NCI-H2227 treated with DMSO at 0.1 percent for 48 hours (cell line): ENCODE results near the gene GPA33.
A peak's percentile ranks its signal among the peaks of the same experiment; 100 is the strongest.

Experiments used
- DNase-seq: peaks from one replicate; lab custom pipeline; 2025; lab: John Stamatoyannopoulos, UW

GPA33 gene

DNA sequence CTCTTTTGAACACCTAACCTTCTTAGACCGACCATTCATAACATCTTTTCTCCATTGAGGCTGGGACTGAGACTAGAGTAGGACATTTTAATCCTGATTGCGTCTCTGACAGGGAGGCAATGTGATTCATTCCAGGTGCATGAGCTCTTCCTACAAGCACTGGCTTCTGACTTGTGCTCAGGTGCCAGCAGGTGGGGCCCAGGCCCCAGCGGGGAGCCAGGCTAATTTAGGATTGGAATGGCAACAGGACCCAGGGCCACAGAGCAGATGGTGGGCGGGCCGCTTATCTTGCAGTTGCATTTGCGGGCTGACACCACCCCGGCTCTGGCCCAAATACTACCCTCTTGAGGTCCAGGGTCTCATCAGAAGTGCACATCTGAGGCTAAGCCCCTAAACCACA, 4.1 kb downstream of the GPA33 start:
- no peak for DNase-seq

DNA sequence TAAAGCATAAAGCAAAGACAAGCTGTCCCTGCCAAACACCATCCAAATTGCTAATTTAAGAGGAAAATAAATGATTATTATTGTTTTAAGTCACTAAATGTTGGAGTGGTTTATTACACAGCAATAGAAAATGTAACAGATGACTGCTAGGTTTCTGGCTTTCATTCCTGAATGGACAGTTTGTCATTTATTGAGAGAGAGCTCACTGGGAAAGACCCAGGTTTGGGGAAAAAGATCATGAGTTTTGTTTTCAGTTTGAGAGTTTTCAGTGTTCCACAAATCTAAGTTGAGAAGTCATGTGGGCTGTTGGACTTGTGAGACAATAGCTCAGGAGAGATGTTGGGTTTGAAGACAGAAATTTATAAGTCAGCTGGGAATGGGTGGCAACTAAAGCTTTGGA, 5.4 kb downstream of the GPA33 start:
- no peak for DNase-seq

DNA sequence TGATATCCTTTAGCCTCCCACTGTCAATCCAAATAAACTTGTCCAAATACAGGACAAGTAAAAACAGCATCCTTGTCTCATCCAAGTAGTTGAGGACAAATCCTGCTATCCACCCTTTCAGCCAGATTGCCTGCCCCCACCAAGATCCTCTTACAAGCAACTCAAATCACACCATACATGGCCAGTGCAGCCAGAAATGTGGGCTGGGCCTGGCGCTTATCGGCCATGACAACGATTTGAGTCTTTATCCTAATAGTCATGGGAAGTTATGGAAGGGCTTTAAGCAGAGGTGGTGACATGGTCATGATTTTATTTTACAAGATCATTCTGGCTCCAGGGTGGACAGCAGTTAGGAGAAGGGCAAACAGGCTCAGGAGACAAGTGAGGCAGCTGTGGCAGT, 6.3 kb downstream of the GPA33 start:
- no peak for DNase-seq

DNA sequence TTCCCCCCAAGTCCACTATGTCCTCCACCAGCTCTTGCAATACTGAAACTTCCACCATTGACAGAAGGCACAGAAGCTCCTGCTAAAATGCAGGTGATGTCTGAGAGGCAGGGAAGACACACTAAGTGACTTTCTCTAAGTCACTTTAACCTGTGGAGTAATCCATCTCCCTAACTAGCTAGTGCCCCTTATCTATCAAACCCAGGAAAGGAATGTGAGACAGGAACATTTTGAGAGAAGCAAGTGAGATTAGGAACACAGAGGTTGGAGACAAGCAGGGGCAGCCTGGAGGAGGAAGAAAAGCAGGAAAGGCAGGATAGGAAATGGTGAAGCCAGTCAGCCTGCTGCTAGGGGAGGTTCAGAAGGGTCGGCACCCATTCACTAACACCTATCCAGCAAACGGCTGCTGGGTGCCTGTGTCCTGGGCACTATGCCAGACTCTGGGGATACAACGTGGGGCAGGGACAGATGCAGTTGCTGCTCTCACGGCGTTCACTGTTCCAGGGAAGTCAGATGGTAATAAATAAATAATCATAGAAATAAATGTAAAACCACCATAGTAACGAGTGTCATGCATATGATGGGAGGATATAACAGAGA, 7.0 kb downstream of the GPA33 start:
- no peak for DNase-seq

DNA sequence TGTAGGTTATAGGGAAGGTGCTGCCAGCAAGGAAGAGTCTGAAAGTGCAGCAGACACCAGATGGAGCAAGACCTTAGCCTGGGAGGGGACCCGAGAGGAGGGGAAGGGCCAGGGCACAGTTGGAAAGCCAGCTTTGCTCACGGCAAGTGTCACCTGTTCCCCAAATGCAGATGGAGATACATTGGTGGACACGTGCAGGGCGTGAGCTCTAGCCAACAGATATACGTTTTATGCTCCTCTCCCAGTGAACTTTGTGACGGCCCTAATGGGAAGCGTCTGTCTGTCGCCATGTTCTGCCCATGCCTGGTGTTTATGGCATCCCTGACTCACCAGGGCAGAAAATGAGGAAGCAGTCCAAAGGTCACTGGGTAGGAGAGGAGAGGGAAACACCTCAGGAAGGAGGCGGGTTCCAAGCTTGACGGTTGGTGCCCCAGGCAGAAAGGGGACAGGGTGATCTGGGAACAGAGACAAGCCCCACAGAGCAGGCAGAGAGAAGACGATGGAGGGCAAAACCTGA, 7.6 kb downstream of the GPA33 start:
- DNase-seq: no peak

DNA sequence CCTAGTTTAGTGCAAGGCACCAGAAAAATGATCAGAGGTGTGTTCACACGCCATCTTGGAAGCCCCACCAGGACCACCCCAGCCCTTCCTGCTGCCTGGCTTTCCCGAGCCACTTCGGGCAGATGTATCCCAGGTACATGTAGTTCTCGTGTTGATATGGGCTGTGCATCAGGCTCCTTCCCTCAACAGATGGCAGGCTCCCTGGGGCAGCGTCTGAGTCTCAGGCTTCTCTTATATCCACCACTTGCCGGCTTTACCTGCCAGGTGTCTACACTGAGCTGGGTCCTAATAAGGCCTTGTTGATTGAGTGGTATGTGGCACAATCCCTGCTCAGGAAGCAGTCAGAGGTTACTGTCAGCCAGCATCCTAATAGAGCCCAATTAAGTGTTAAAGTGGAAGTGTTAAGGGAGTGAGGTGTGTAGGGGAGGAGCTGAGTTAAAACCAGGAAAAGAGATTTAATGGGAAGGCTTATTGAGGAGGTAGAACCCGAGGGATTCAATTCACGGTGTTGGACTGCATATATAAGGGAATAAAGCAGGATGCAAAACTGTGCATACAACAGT, 8.5 kb downstream of the GPA33 start:
- DNase-seq: no peak

DNA sequence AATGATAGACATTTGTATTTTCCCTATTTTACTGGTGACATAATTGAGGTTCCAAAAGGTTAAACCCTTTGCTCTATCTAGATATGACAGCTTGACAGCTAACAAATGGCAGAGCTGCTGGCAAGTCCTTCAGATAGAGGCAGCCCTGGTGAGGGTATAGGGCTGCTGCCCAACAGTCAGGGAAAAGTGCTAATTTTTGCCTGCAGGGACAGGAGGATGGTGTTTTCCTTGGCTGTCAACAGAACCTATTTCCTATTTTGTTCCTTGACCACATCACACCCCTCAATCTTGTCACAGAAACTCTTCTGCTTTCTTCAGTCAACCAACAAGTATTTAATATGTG, 12.3 kb downstream of the GPA33 start:
- DNase-seq: no peak

DNA sequence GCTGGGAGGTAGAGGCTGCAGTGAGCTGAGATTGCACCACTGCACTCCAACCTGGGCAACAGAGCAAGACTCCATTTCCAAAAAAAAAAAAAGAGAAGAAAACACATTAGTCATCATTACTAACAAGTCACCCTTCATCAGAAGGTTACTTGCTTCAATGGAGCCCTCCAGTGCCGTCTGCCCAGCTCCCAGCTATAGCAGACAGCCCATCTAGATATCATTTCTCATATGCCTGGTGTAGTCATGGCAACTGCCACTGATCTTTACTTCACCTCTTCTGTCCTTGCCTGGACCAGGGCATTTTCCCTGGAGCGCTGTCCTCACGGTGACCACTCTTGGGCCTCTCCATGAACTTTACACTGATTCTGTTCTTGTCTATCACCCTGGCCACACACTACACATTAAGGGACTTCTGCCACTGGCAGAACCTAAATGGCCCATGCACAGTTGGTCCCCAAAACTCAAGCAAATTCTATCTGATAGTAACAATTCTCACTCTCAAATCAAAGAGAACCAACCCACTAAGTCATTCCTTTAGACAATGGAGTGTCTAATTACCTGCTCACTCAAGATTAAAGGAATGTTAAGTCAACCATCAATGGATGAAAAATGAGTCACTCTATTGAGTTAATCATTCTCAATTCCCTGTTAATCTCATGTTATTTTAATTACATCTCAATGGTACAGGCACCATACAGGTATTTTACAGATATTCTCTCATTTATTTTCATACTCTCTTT, 12.9 kb downstream of the GPA33 start:
- DNase-seq: no peak

DNA sequence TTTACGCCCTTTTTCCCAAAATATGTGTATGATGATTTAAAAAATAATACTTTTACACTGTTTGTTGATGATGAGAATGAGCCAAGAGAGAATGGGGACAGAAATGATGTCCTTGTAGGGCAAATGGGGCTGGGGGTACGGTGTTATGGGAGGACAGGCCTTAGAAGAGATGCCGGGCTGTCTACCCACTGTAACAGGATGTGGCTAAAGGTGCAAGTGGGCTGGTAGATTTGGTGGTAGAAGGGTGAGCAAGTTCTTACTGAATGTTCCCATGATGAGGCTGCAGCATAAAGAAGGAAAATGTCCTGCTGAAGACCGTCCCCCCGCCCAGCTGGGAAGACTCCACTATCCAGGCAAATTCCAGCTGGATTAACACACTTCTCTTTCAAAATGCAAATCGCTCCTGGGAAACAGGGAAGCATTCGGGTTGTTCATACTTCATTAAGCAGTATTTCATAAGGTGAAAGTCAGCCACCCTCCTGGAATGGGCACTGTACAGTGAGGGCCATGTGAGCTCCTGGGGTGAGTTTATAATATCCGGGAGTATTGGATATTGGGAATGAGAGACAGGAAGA, 14.0 kb downstream of the GPA33 start:
- DNase-seq: no peak

DNA sequence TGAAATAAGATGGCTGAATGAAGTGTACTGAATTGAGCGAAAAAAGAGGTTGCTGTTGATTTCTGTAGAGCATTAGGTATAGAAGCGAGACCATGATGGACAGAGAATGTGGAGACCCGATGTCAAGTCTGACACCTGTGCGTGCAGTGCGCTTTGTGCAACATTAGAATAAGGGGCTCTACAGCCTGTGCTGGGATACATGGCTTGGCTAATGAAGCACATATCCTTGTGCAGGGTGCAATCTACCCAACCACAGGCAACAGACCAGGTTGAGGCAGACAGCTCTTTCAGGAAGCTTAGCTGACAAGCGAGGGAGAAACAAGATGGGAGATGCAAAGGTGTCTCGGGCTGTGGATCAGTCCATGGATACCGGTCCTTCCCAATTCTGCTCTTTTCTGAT, 18.9 kb downstream of the GPA33 start:
- DNase-seq: no peak

DNA sequence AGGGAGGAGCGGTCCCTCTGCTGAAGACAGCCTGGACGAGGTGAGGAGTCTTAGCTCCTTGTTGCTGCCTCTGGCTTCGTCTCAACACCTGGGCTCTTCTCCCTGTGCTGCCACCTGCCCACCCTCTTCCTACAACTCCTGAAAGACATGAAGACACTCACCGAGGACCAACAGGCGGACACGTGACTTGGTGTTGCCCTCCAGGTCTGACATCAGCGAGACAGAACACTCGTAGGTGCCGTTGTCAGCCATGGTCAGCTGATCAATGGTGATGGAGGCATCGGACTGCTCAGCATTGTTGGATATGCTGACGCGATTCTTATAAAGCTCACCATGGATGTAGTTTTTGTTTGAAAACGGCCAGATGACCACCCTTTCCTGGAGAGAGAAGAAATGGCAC, 21.4 kb downstream of the GPA33 start:
- DNase-seq: no peak

DNA sequence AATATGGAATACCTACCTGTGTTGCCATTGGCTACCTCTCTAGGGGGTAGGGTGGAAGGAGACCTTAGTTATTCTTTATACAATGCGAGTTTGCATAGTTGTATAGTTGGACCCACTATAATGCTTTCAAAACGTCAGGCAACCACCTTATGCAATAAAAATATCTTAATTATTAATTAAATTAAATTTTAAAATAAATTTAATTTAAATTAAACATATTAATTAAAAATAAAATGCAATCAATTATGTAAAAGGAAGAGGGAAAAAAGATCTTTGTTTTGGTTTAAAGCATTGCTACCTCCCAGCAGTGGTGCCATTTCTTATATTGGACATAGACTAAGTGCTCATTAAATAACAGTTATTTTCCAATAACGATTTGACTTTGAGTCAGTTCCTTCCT, 22.3 kb downstream of the GPA33 start:
- no peak for DNase-seq

DNA sequence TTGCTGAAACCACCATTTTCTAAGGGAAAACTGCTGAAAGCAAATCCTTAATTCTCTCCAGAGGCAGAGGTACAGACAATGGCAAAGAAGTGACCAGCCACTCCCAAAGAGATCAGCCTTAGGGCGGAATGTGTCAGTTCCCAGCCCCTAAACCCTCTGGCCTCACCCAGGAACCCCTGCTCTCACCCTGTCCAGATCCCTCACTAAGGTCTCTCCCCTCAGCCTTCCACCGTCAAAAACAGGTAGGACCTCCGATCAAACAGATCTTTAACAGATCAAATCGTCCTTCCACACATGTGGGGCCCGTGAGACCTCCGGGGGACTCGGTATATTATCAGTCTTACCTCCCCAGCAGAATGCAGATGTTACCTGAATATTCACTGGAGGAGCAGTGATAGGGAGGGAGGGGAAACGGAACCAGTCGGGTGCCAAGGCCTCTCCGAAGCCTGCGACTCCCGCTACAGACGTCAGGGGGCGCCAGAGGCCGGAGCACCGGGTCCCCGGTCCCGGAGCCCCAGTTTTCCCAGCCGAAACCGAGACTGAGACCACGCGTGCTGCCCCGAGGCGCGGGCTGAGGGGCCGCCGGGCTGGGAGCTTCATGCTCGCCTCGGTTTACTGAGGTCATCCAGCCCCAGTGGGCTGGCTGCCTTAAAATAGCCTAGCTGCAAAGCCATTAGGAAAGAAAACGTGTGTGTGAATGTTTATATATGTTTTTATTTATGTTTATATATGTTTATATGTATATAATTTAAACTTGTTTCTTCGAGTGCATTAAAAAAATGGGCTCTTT, 23.6 kb downstream of the GPA33 start:
- peak; percentile 72 for DNase-seq

DNA sequence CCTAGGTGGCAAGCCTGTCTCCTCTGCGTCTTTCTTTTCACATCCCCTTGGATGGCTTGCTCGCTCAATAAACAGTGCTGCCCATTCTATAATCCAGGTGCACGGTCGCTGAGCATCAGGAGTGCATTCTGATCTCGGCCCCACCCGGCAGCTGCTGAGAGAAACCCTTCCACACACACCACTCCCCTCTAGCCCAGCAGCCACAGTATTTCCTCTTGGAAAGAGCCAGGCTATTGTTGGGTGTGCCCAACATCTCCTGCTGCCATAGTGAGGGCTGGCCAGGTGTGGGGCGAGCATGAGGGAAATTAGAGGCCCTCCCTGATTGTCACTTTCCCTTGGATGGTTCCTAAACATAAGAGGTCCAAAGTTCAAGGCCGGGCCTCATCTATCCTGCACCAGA, 24.7 kb downstream of the GPA33 start:
- no peak for DNase-seq

DNA sequence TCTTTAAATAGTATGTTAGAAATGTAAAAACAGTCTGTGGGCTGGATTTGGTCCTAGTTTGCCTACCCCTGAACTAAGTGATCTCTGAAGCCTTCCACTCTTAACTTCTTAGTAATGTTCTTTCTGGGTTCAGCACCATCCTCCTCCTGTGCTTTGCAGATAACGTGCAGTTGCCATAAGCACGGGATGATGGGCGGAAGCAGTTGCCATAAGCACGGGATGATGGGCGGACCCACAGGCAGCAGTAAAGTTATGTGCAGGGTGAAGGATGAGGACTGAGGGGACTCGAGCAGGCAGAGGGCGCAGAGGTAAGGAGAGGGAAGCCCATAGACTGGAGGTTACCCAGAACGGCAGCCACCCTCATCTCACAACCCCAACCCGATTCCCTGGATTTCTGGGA, 25.6 kb downstream of the GPA33 start:
- DNase-seq: no peak

DNA sequence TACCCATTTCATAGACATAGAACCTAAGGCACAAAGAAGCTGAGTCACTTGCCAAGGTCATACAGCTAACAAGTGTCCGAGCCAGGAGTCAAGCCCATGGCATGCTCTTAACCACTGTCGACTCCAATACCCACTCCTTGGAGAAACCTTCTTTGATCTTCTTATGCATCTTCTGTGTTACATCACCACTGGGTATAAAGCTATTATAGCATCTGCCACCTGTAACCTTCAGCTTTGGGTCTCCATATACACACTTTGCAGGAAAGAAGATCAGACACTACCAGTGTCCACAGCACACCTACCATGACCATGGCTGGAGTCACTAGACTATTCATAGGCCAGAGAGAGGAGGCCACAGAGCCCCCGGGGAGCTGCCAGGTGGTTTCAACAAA, 29.1 kb downstream of the GPA33 start:
- no peak for DNase-seq

DNA sequence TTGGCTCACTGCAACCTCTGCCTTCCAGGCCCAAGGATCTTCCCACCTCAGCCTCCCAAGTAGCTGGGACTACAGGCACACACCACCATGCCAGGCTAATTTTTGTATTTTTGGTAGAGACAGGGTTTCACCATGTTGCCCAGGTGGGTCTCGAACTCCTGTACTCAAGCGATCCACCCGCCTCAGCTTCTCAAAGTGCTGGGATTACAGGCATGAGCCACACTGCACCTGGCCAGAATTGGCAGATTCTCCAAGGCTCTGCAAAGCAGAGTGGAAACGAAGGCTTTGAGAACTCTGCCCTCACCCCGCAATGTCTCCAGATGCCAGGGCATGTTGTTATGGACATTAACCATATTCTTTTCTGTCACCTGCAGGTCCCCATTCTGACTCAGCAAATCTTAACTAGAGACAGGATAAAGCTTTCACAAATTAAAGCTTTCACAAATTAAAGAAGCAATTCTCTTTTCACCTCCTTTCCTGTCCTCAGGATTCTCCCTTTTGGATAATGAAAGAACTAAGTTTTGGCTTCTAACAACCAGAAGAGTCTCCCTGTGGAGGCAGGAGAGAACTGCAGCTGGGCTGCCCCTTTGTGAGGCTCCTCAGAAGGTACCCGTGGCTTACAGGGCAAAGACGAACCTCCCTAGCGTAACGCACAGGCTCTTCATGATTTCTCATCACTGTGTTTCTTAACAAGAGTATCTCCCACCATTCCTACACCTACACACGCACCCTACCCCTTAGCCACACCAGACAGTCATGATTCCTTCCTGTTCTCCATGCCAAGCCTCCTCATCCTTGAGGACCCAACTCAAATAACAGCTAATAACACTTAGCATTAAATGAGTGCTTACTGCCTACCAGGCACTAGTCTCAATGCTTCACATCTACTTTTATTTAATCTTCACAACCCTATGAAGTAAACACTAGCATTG, 29.8 kb downstream of the GPA33 start:
- DNase-seq: no peak

DNA sequence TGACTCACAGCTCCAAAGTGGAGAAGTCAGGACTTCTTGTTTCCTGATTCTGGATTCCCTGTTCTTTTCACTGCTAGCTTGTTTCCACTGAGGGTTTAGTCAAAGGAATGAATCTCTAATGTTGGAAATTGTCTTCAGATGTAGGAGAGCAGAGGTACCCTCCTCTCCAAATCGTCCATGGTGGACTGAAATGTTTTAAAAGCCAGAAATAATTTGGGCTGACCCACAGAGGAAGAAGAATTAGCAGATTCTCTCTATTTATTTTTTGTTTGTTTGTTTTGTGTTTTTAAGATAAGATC, 30.4 kb downstream of the GPA33 start:
- no peak for DNase-seq

DNA sequence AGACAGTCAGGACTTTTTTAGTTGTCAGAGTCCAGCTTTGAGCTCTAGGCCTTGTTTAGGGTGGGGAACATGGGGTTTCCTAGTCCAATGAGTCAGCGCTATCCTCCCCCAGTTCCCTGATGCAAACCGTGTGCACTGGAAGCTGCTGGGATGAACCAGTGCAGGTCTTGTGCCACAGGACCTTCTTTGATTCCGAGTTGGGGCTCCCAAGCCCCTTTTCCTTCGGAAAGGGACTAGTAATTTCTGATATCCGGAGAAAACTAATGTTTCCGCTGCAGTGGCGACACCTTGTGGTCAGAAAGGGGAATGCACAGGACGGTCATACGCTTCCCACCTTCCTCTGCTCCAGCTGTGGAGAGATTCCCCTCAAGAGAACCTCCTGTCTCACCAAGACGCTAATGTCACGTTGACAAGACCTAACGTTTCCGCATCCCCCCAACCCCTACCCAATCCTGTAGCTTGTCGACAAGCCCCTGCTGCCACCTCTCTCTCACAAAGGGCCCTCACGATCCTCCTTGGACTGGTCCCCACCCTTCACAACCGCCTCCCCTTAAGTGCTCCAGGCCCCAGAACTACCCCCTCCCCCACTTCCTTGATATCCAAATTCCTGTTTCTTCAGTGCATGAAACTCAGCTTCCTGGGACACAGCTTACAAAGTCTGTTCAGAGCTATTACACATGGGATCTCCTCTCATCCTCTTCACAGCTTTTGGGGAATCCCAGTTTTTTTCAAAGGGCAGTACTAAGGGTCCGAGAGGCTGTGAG, 30.9 kb downstream of the GPA33 start:
- DNase-seq: peak; percentile 69

DNA sequence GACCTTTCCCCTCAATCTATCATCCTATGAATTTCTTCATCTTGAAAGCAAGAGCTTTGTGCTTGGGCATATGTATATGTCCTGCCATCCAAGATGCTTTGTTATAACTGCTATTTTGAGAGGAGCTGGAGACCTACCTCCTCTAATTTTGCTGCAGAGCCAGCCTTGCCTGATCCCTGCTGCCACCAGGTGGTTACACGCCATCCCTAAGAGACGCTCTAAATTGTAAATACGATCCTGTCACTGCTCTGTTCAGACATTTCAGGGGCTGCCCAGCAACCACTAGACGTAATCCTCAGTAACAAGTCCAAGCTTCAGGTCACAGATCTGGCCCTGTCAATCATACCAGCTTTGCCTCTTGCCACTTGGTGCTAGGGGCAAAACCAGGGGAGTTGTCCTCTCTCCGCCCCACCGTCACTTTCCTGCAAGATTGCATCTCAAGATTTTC, 32.9 kb downstream of the GPA33 start:
- DNase-seq: peak; percentile 91
